H1 (cell line): ENCODE measurements around the gene CMTR1. TPM values are rescaled to one million over a fixed set of nuclear protein-coding genes. Genes with fewer than 3 reads are reported as not detected.

Source experiments
- CTCF ChIA-PET: fragments of 300-600 bp; sonication (Branson Sonifier 250); formaldehyde crosslinking; loops from one replicate; lab custom pipeline; 2021; ENCODE audit not compliant: partially characterized antibody; lab: Charles Lee
- POLR2A ChIA-PET: fragments of 300-600 bp; sonication (Branson Sonifier 250); formaldehyde crosslinking; loops from one replicate; lab custom pipeline; 2021; ENCODE audit warnings: inconsistent platforms; ENCODE audit not compliant: partially characterized antibody; lab: Charles Lee
- DNase-seq, 2 experiments: peaks; one replicate each; pipeline versions ENCODE4 v3.0.0 to v3.0.0-alpha.2; 2010 to 2022; ENCODE audit warnings: low spot score in 2 of 2, low read depth in 1 of 2, mixed read lengths in 1 of 2
- FAIRE-seq: peaks from 2 replicates; lab custom pipeline; 2011; peaks lifted over from hg19 to GRCh38; lab: Jason Lieb, UNC
- H2AFZ ChIP-seq: 2 replicates; pipeline ENCODE4 v1.8.1; 2012; ENCODE audit warnings: low read length, inconsistent platforms
- H2AK5ac ChIP-seq: 2 replicates; pipeline ENCODE4 v1.6.1; 2013; ENCODE audit warnings: low read depth, low read length
- H2BK120ac ChIP-seq: replicated peaks from 2 replicates; pipeline ENCODE3; 2013; ENCODE audit warnings: low read depth, low read length, inconsistent platforms
- H2BK12ac ChIP-seq: 2 replicates; pipeline ENCODE4 v1.6.1; 2013; ENCODE audit warnings: low read depth, low read length
- H2BK15ac ChIP-seq: 2 replicates; pipeline ENCODE4 v1.6.1; 2013; ENCODE audit warnings: low read length
- H2BK20ac ChIP-seq: 2 replicates; pipeline ENCODE4 v1.6.1; 2013; ENCODE audit warnings: low read length
- H2BK5ac ChIP-seq: 2 replicates; pipeline ENCODE4 v1.6.1; 2013; ENCODE audit warnings: low read depth, low read length
- H3K14ac ChIP-seq: 2 replicates; pipeline ENCODE4 v1.6.1; 2013; ENCODE audit warnings: inconsistent platforms; ENCODE audit not compliant: insufficient read length
- H3K18ac ChIP-seq: 2 replicates; pipeline ENCODE4 v1.6.1; 2013; ENCODE audit warnings: low read length; ENCODE audit errors: extremely low read depth
- H3K23ac ChIP-seq: 2 replicates; pipeline ENCODE4 v1.6.1; 2013; ENCODE audit warnings: inconsistent platforms; ENCODE audit not compliant: insufficient read length
- H3K23me2 ChIP-seq: 2 replicates; pipeline ENCODE4 v1.6.1; 2013; ENCODE audit warnings: low read depth, low read length
- H3K27ac ChIP-seq: 2 replicates; pipeline ENCODE4 v1.6.1; 2011; ENCODE audit warnings: low read depth, low read length, inconsistent platforms
- H3K27me3 ChIP-seq, 4 experiments: replicated peaks in 1 of 4; 1 replicate in 1 of 4; 2 replicates in 3 of 4; pipeline versions ENCODE4 v1.6.1 to v1.8.1; 2011 to 2013; ENCODE audit warnings: low read length in 3 of 4, mild to moderate bottlenecking in 3 of 4, inconsistent platforms in 2 of 4, mixed read lengths in 2 of 4, moderate library complexity in 1 of 4; ENCODE audit not compliant: control insufficient read depth in 3 of 4, insufficient read depth in 3 of 4; ENCODE audit errors: extremely low read depth in 1 of 4
- H3K36me3 ChIP-seq, 4 experiments: 2 replicates each; pipeline versions ENCODE4 v1.6.1 to v1.8.1; 2011 to 2013; ENCODE audit warnings: mild to moderate bottlenecking in 4 of 4, low read length in 3 of 4, moderate library complexity in 2 of 4, control low read depth in 1 of 4, inconsistent platforms in 1 of 4; ENCODE audit not compliant: insufficient read depth in 4 of 4, control insufficient read depth in 2 of 4
- H3K4ac ChIP-seq: replicated peaks from 2 replicates; pipeline ENCODE3; 2013; ENCODE audit warnings: low read length, low read depth, mixed read lengths, inconsistent platforms; ENCODE audit not compliant: insufficient read length
- H3K4me1 ChIP-seq, 4 experiments: replicated peaks in 1 of 4; 1 replicate in 1 of 4; 2 replicates in 3 of 4; pipeline versions ENCODE4 v1.6.1 to v1.8.1; 2011 to 2013; ENCODE audit warnings: low read length in 3 of 4, inconsistent platforms in 2 of 4, mixed read lengths in 1 of 4; ENCODE audit not compliant: insufficient read depth in 4 of 4, control insufficient read depth in 3 of 4
- H3K4me2 ChIP-seq, 2 experiments: 2 replicates each; pipeline versions ENCODE4 v1.6.1 to v1.8.1; 2011 to 2013; ENCODE audit warnings: low read depth in 2 of 2, low read length in 2 of 2, control low read depth in 1 of 2, inconsistent platforms in 1 of 2, mild to moderate bottlenecking in 1 of 2; ENCODE audit not compliant: insufficient read depth in 1 of 2
- H3K4me3 ChIP-seq, 4 experiments: fragments of 200-600, 300-600 bp in 1 of 4; sonication (generic), shearing (Covaris generic), sonication (Bioruptor Twin) in 1 of 4; 2 replicates each; pipeline versions ENCODE4 v1.5.1 to v1.8.1; 2011 to 2016; ENCODE audit warnings: low read length in 4 of 4, low read depth in 3 of 4, control low read depth in 2 of 4, inconsistent platforms in 2 of 4, mild to moderate bottlenecking in 2 of 4, mixed read lengths in 1 of 4, moderate library complexity in 1 of 4; ENCODE audit not compliant: insufficient read depth in 2 of 4; ENCODE audit errors: extremely low read depth in 1 of 4
- H3K56ac ChIP-seq: replicated peaks from 2 replicates; pipeline ENCODE3; 2013; ENCODE audit warnings: low read depth, mild to moderate bottlenecking, mixed read lengths, low read length, inconsistent platforms; ENCODE audit not compliant: insufficient read length
- H3K79me1 ChIP-seq: 2 replicates; pipeline ENCODE4 v1.6.1; 2013; ENCODE audit warnings: low read depth, low read length, control low read depth
- H3K79me2 ChIP-seq, 2 experiments: 2 replicates each; pipeline versions ENCODE4 v1.6.1 to v1.8.1; 2012 to 2013; ENCODE audit warnings: low read length in 2 of 2, mild to moderate bottlenecking in 2 of 2, inconsistent platforms in 1 of 2; ENCODE audit not compliant: insufficient read depth in 2 of 2, control insufficient read depth in 1 of 2
- H3K9ac ChIP-seq, 4 experiments: replicated peaks in 1 of 4; 1 replicate in 1 of 4; 2 replicates in 3 of 4; pipeline versions ENCODE4 v1.6.1 to v1.8.1; 2011 to 2013; ENCODE audit warnings: low read depth in 3 of 4, low read length in 3 of 4, control low read depth in 2 of 4, mild to moderate bottlenecking in 2 of 4, moderate library complexity in 2 of 4, inconsistent platforms in 1 of 4; ENCODE audit errors: extremely low read depth in 1 of 4
- H3K9me3 ChIP-seq, 2 experiments: 2 replicates each; pipeline versions ENCODE4 v1.6.1 to v1.8.1; 2012 to 2013; ENCODE audit warnings: mild to moderate bottlenecking in 2 of 2, moderate library complexity in 2 of 2, control low read depth in 1 of 2, inconsistent platforms in 1 of 2, low read depth in 1 of 2, low read length in 1 of 2, mixed read lengths in 1 of 2; ENCODE audit not compliant: insufficient read depth in 2 of 2
- H4K20me1 ChIP-seq, 2 experiments: replicated peaks in 1 of 2; 2 replicates each; pipeline versions ENCODE3 to v1.8.1; 2011 to 2013; ENCODE audit warnings: inconsistent platforms in 2 of 2, low read length in 2 of 2, mild to moderate bottlenecking in 1 of 2; ENCODE audit not compliant: insufficient read depth in 2 of 2, control insufficient read depth in 1 of 2
- H4K5ac ChIP-seq: 2 replicates; pipeline ENCODE4 v1.6.1; 2013; ENCODE audit warnings: low read length, low read depth, mixed read lengths, inconsistent platforms; ENCODE audit not compliant: insufficient read length
- H4K8ac ChIP-seq: 2 replicates; pipeline ENCODE4 v1.8.0; 2013; ENCODE audit warnings: mild to moderate bottlenecking, moderate library complexity, low read length, inconsistent platforms; ENCODE audit not compliant: insufficient read depth; ENCODE audit errors: extremely low read depth
- H4K91ac ChIP-seq: replicated peaks from 2 replicates; pipeline ENCODE3; 2013; ENCODE audit warnings: low read length, mixed read lengths, inconsistent platforms; ENCODE audit not compliant: insufficient read length
- MAFK ChIP-seq: IDR thresholded peaks from 2 replicates; pipeline ENCODE4 v1.6.1; 2012; ENCODE audit warnings: low read depth, mild to moderate bottlenecking, improper control_type of control experiment, low read length
- NRF1 ChIP-seq: IDR thresholded peaks from 2 replicates; pipeline ENCODE4 v1.6.1; 2011; ENCODE audit warnings: mild to moderate bottlenecking, low read depth, low read length, improper control_type of control experiment
- PHF8 ChIP-seq: fragments of 200-600 bp; sonication (generic); conservative IDR thresholded peaks from 2 replicates; pipeline ENCODE4 v1.7.1; 2012; ENCODE audit warnings: low read depth, mild to moderate bottlenecking, inconsistent platforms, low read length, moderate library complexity
- YY1 ChIP-seq: IDR thresholded peaks from 2 replicates; pipeline ENCODE4 v1.6.1; 2011; ENCODE audit warnings: low read depth, mild to moderate bottlenecking, low read length
- WGBS, 2 experiments: shearing (Covaris generic) in 1 of 2; methylation state at CpG; one replicate each; pipeline versions ENCODE4 v1.1.6 to v1.1.7; 2013 to 2015; ENCODE audit warnings: low lambda C conversion rate in 2 of 2, mixed read lengths in 2 of 2, inconsistent platforms in 1 of 2, low coverage in 1 of 2, missing lambda C conversion rate in 1 of 2; ENCODE audit not compliant: insufficient replicate concordance in 2 of 2, insufficient coverage in 1 of 2, insufficient read length in 1 of 2; ENCODE audit errors: extremely low coverage in 1 of 2, missing lambda C conversion rate in 1 of 2; 5-methylcytosine and 5-hydroxymethylcytosine counted together
- polyA plus RNA-seq, 7 experiments: library from polyadenylated mRNA; depleted of rRNA in 3 of 7; stranded (reverse) in 5 of 7; unstranded in 2 of 7; fragments of >200 nt in 5 of 7; fragments of 200-250 nt in 2 of 7; gene quantifications; 1 replicate in 5 of 7; 2 replicates in 1 of 7; 4 replicates in 1 of 7; pipeline versions ENCODE4 v1.2.1 to v1.2.3, GENCODE V29; 2011 to 2013; ENCODE audit warnings: missing spikeins in 2 of 7, mixed read lengths in 2 of 7
- total RNA-seq: library from RNA; stranded (reverse); fragmentation: NEBNext Ultra II Directional; extraction: Animal tissue kit (Norgen Biotek cat#: 25700); gene quantifications from 2 replicates; pipeline ENCODE4 v1.2.1, GENCODE V29; 2021

The CMTR1 gene
- total and polyA plus RNA-seq, 2 of the 8 experiments (the other 6 are each of a cell fraction or from before 2014, with no cell fraction given), result 15.2 to 33.1 TPM

DNA sequence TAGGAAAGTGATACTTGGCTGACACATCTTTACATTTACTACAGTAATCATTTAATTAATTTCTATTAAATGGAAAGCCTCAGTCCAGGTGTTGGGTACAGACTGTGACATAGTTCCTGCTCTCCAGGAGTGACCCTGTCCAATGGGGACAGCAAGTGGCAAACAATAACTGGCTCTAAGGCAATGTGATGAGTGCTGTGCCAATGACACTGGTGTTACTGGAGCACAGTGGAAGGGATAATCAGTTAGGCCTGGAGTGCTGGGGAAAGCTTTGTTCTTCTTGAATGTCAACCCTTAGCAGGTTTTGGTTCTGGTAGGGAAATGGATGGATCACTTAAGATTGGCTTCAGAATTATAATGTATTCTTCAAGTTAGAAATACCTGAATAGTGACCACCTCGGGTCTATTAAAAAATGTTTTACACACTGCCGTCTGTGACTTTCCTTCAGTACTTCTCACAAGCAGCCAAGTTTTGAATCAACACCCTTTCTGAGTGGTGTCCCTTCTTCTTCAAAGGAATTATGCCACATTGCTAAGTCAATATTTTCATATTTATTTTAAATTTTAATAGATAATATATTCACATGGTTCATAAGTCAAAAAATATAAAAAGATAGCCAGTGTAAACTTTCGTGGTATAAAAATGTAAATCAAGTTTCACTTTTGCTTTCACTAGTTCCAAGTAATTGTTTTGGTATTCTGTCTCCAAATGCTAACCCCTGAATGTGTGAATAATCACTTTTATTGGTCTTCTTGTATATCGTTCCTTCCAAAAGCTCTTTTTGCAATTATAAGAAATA, 9.6 kb downstream of the CMTR1 start:
- H3K23me2 ChIP-seq, result no peaks in the 10 kb centered on the region
- peaks cover 3% of the 10 kb centered on the region in 2 experiments for H4K20me1 ChIP-seq
- no peak overlapping the region for H4K8ac ChIP-seq
- no peak overlapping the region for H3K14ac ChIP-seq
- no peak overlapping the region for H4K91ac ChIP-seq
- no peak overlapping the region for H2AFZ ChIP-seq
- H3K79me2 ChIP-seq, result no peaks in the 10 kb centered on the region; a peak in 2 of 4 replicates
- no peak for DNase-seq
- H3K23ac ChIP-seq, result no peak overlapping the region
- H3K4me3 ChIP-seq, result no peak overlapping the region
- no peak overlapping the region for H2BK15ac ChIP-seq
- POLR2A ChIA-PET, result no interaction called here
- no peak overlapping the region for H3K4me2 ChIP-seq
- H3K9me3 ChIP-seq, result no peaks in the 10 kb centered on the region
- no peak overlapping the region for H3K18ac ChIP-seq
- WGBS, 2 experiments, result 88% methylated on average over 4 of the region's 4 CpGs; no CpG with 5 or more reads in 1 of the 2 experiments
- H3K9ac ChIP-seq, result no peak overlapping the region
- H3K27me3 ChIP-seq, result no peaks in the 10 kb centered on the region
- peaks cover 4 to 26% (median 20%) of the 10 kb centered on the region in 4 experiments for H3K36me3 ChIP-seq
- no peak overlapping the region for H2BK120ac ChIP-seq
- no peak overlapping the region for H2BK20ac ChIP-seq
- no peak overlapping the region for H2BK5ac ChIP-seq
- no peak overlapping the region for H4K5ac ChIP-seq
- H3K4ac ChIP-seq, result no peak overlapping the region
- no peak for TF ChIP-seq YY1
- TF ChIP-seq NRF1, result no peak
- no peak for TF ChIP-seq MAFK
- TF ChIP-seq PHF8, result no peak
- TF ChIP-seq, all 59 proteins: peak for 0
- CTCF ChIA-PET, result interaction anchor here (1.3 kb wide), 1 partner anchor 11 kb away, joined by 4 read pairs; no protein-coding TSS in a partner anchor
- Histone ChIP-seq H3K4me1 (no peaks in the 10 kb centered on the region), H3K27ac (no peak overlapping the region), H3K79me1 (no peaks in the 10 kb centered on the region; the same call in 1 of the 2 replicates), H3K56ac (no peak overlapping the region), H2BK12ac (no peak overlapping the region), H2AK5ac (no peak overlapping the region)
- FAIRE-seq, result no peak
